ENCODE data around the gene WWTR1. TPM values are rescaled to one million over a fixed set of nuclear protein-coding genes. Genes with fewer than 3 reads are reported as not detected.
A peak's percentile ranks its signal among the peaks of the same experiment; 100 is the strongest.

The WWTR1 gene
- total and polyA plus RNA-seq, 4 donors = 4.5 to 11.8 (median 9.0) TPM

DNA sequence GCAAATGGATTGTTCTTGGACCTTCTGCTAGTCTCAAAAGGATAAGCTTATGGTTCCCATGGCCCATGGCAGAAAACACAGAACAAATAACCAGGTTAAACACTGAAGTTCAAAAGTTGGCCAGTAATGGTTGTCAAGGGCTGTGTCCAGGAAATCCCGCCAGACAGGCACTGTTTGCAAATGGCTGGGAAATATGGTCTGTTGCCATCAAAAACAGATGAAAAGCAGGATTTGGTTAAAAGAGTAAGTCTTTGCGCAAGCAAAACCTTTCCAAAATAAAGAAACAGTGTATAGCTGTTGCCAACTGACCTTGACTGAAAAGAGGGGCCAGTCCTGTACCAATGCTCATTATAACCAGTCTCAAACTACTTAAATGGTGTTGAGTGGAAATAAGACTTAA is 58.6 kb downstream of the WWTR1 start (continued):
- peak; percentile 61 for TF ChIP-seq REST (IDR thresholded peaks at IDR 0.05)
- TF ChIP-seq TAF1 (conservative IDR thresholded peaks at IDR 0.05) = no peak

DNA sequence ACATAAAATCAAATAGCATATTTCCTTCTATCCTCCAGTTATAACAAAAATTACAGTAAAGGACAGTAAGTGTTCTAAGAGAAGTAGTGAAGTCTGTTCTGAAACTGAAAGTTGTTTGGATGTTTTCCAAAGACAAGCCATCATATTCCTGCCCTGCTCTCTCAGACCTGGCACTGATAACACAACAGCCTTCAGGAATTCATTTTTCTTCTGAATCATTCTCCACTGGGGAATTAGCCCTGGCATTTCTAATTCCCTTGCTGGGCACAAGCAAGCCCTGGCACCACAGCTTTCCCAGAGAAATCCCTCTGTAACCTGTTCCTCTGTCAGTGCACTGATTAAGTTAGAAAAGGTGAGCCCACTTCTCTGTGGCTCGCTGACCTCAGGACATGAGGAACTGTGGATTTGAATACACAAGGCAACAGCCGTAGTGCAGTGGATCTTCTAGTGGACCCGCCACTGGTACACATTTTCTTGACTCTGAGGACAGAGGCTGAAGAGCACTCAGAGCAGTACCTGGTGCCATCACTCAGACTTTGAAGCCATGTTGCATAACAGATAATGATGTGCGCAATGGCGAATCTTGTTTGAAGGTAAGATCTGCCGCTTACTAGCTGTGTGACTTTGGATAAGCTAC is 61.6 kb downstream of the WWTR1 start:
- 79% methylated on average over 6 of the region's 6 CpGs for whole genome bisulfite sequencing
- Histone ChIP-seq H3K27me3 (ENCODE audit: control insufficient read depth in 4 of 4, insufficient read depth in 4 of 4, low read length in 3 of 4) (no peaks in the 10 kb centered on the region), H3K4me3 (ENCODE audit: low read depth in 1 of 3, low read length in 3 of 3) (no peak overlapping the region), H3K4me1 (ENCODE audit: control insufficient read depth in 4 of 4, insufficient read depth in 4 of 4, low read length in 3 of 4) (peaks cover 6 to 20% (median 7%) of the 10 kb centered on the region in 4 donors), H3K27ac (ENCODE audit: low read depth in 1 of 2, low read length in 2 of 2) (peak overlapping the region in 1 of 2 donors; percentile 20), H3K36me3 (ENCODE audit: control insufficient read depth in 4 of 4, insufficient read depth in 3 of 4, low read depth in 1 of 4, low read length in 3 of 4) (peaks cover 0 to 2% (median 0%) of the 10 kb centered on the region in 4 donors), H3K9me3 (ENCODE audit: control insufficient read depth in 4 of 4, low read length in 3 of 4) (no peaks in the 10 kb centered on the region), H3K9ac (ENCODE audit: low read depth in 1 of 2, low read length in 2 of 2) (no peak overlapping the region)
- no peak for DNase-seq (ENCODE audit: low spot score)
- TF ChIP-seq GABPA (IDR thresholded peaks at IDR 0.05 in 1 of 2, conservative IDR thresholded peaks at IDR 0.05 in 1 of 2) (no peak), HNF4A (conservative IDR thresholded peaks at IDR 0.05) (peak in 1 of 2 donors; percentile 12)

DNA sequence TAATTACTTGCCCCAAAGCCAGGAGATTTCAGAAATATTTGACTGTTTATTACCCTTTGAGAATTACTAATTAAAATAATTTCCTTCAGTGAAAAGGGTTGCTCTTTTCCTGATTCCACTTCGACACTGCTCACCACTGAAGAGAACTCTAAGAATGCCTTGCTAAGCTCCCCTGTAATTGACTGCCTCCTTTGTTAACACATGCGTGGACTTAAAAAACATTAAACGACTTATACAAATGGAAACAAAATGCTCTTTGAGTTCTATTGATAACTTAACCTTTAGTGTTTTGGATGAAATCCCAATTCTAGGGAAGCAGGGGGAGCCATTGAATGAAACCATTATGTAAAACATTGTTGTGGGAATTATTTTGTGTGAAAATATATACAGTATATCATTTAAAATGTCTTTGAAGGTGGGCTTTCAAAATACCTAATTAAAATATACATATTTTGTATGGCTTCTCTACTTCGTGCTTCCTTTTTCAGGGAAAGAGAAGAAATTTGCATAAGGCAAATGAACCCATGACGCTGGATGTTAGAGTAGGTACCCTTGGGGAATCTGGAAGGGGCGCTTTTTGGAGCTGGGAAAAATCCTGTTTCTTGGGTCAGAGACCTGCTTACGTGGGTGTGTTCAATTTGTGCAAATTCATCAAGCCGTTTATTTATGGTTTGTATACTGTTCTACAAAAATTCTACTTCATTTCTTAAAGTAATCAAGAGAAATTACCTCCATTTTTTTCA is 64.2 kb downstream of the WWTR1 start:
- TF ChIP-seq REST (IDR thresholded peaks at IDR 0.05) (no peak), HNF4G (IDR thresholded peaks at IDR 0.05) (no peak), RAD21 (IDR thresholded peaks at IDR 0.05) (no peak), JUND (IDR thresholded peaks at IDR 0.05) (no peak), SP1 (IDR thresholded peaks at IDR 0.05) (no peak), GABPA (IDR thresholded peaks at IDR 0.05 in 1 of 2, conservative IDR thresholded peaks at IDR 0.05 in 1 of 2) (no peak), YY1 (IDR thresholded peaks at IDR 0.05) (no peak), ZBTB33 (IDR thresholded peaks at IDR 0.05) (no peak), NR2F2 (IDR thresholded peaks at IDR 0.05) (no peak), RXRA (IDR thresholded peaks at IDR 0.05) (no peak), FOXA1 (IDR thresholded peaks at IDR 0.05) (no peak), FOXA2 (IDR thresholded peaks at IDR 0.05) (no peak), EGR1 (IDR thresholded peaks at IDR 0.05; ENCODE audit: low read depth in 2 of 2) (no peak), CTCF (IDR thresholded peaks at IDR 0.05; ENCODE audit: low read depth, low read length, missing input control) (no peak)
- TF ChIP-seq, protein P1, sequence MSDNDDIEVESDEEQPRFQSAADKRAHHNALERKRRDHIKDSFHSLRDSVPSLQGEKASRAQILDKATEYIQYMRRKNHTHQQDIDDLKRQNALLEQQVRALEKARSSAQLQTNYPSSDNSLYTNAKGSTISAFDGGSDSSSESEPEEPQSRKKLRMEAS (IDR thresholded peaks at IDR 0.05) = no peak
- TF ChIP-seq, protein P2, sequence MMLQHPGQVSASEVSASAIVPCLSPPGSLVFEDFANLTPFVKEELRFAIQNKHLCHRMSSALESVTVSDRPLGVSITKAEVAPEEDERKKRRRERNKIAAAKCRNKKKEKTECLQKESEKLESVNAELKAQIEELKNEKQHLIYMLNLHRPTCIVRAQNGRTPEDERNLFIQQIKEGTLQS (IDR thresholded peaks at IDR 0.05) = no peak
- no peak for DNase-seq (ENCODE audit: low spot score)
- Histone ChIP-seq H3K9me3 (ENCODE audit: control insufficient read depth in 4 of 4, low read length in 3 of 4) (no peaks in the 10 kb centered on the region), H3K9ac (ENCODE audit: low read depth in 1 of 2, low read length in 2 of 2) (no peak overlapping the region), H3K27me3 (ENCODE audit: control insufficient read depth in 4 of 4, insufficient read depth in 4 of 4, low read length in 3 of 4) (no peaks in the 10 kb centered on the region), H3K27ac (ENCODE audit: low read depth in 1 of 2, low read length in 2 of 2) (no peak overlapping the region), H3K36me3 (ENCODE audit: control insufficient read depth in 4 of 4, insufficient read depth in 3 of 4, low read depth in 1 of 4, low read length in 3 of 4) (peaks cover 0 to 2% (median 0%) of the 10 kb centered on the region in 4 donors), H3K4me1 (ENCODE audit: control insufficient read depth in 4 of 4, insufficient read depth in 4 of 4, low read length in 3 of 4) (peaks cover 3 to 10% (median 7%) of the 10 kb centered on the region in 4 donors), H3K4me3 (ENCODE audit: low read depth in 1 of 3, low read length in 3 of 3) (no peak overlapping the region)
- 87% methylated on average over 8 of the region's 8 CpGs for WGBS

Measured in liver (tissue), 9 donors.